Right lobe of liver (tissue), 4 donors: ENCODE results near the gene ATP5F1D.
A peak's percentile ranks its signal among the peaks of the same experiment; 100 is the strongest.

Source experiments
- CTCF ChIP-seq, 4 donors: fragments of 200-600 bp in 3 of 4; fragments of 450-650 bp in 1 of 4; IDR thresholded peaks; one replicate each; pipeline versions ENCODE4 v1.5.1 to v1.8.0; 2016 to 2022; ENCODE audit warnings: antibody characterized with exemption in 4 of 4, mild to moderate bottlenecking in 2 of 4
- POLR2A ChIP-seq: fragments of 450-650 bp; IDR thresholded peaks from one replicate; pipeline ENCODE4 v1.6.1; 2017; ENCODE audit warnings: antibody characterized with exemption, mild to moderate bottlenecking
- donor health status: DM: no; HTN: no; CAD: no.
- donor health status: DM: no; HTN: no; CAD: no.
- donor health status: DM: no; HTN: yes; CAD: no.

GRCh38 chr19:1284293-1284978 lies 42.9 kb downstream of the ATP5F1D start:
- TF ChIP-seq CTCF (IDR thresholded peaks at IDR 0.05) (no peak), POLR2A (peak; percentile 19)
